H9 (cell line): ENCODE data around the gene LUZP2. TPM values are rescaled to one million over a fixed set of nuclear protein-coding genes. Genes with fewer than 3 reads are reported as not detected.

Source experiments
- DNase-seq: peaks from one replicate; pipeline ENCODE4 v3.0.0-alpha.2; 2017
- H2AFZ ChIP-seq: one replicate; pipeline ENCODE4 v1.6.1; 2013; ENCODE audit warnings: mild to moderate bottlenecking, low read length, control low read depth, moderate library complexity
- H2AK5ac ChIP-seq: 2 replicates; pipeline ENCODE4 v1.6.1; 2013; ENCODE audit warnings: low read length, control low read depth, mixed read lengths; ENCODE audit not compliant: insufficient read length
- H2BK120ac ChIP-seq: one replicate; pipeline ENCODE4 v1.6.1; 2013; ENCODE audit warnings: low read depth, mild to moderate bottlenecking, low read length, control low read depth, inconsistent platforms; ENCODE audit not compliant: poor library complexity, severe bottlenecking
- H2BK12ac ChIP-seq: 2 replicates; pipeline ENCODE4 v1.6.1; 2013; ENCODE audit warnings: low read length, control low read depth, mixed read lengths, low read depth; ENCODE audit not compliant: insufficient read length
- H2BK15ac ChIP-seq: 2 replicates; pipeline ENCODE4 v1.6.1; 2013; ENCODE audit warnings: low read depth, low read length, control low read depth
- H2BK20ac ChIP-seq: one replicate; pipeline ENCODE4 v1.6.1; 2013; ENCODE audit warnings: low read depth, mild to moderate bottlenecking, low read length, control low read depth, inconsistent platforms; ENCODE audit not compliant: poor library complexity, severe bottlenecking
- H2BK5ac ChIP-seq: 2 replicates; pipeline ENCODE4 v1.6.1; 2013; ENCODE audit warnings: low read length, control low read depth, mixed read lengths; ENCODE audit not compliant: insufficient read length
- H3K14ac ChIP-seq: 2 replicates; pipeline ENCODE4 v1.6.1; 2013; ENCODE audit warnings: low read length, control low read depth; ENCODE audit not compliant: insufficient read depth
- H3K18ac ChIP-seq: 2 replicates; pipeline ENCODE4 v1.6.1; 2013; ENCODE audit warnings: low read depth, mild to moderate bottlenecking, mixed read lengths, low read length, control low read depth; ENCODE audit not compliant: insufficient read length
- H3K23ac ChIP-seq: 2 replicates; pipeline ENCODE4 v1.6.1; 2013; ENCODE audit warnings: low read length, control low read depth, mixed read lengths, low read depth; ENCODE audit not compliant: insufficient read length
- H3K23me2 ChIP-seq: 2 replicates; pipeline ENCODE4 v1.6.1; 2013; ENCODE audit warnings: low read depth, mild to moderate bottlenecking, mixed read lengths, low read length, control low read depth; ENCODE audit not compliant: insufficient read length, poor library complexity, severe bottlenecking
- H3K27ac ChIP-seq: 2 replicates; pipeline ENCODE4 v1.5.1; 2013; ENCODE audit warnings: low read length, control low read depth, mixed read lengths, low read depth; ENCODE audit not compliant: insufficient read length
- H3K27me3 ChIP-seq: 2 replicates; pipeline ENCODE4 v1.6.1; 2013; ENCODE audit warnings: low read length, control low read depth, inconsistent platforms; ENCODE audit not compliant: insufficient read depth
- H3K4ac ChIP-seq: 2 replicates; pipeline ENCODE4 v1.6.1; 2013; ENCODE audit warnings: low read depth, mild to moderate bottlenecking, control low read depth, inconsistent platforms, low read length, moderate library complexity
- H3K4me1 ChIP-seq: 2 replicates; pipeline ENCODE4 v1.6.1; 2013; ENCODE audit warnings: low read length, control low read depth, inconsistent platforms; ENCODE audit not compliant: insufficient read depth
- H3K4me2 ChIP-seq: 2 replicates; pipeline ENCODE4 v1.6.1; 2013; ENCODE audit warnings: low read length, control low read depth, mixed read lengths; ENCODE audit not compliant: insufficient read length, insufficient read depth
- H3K56ac ChIP-seq: 2 replicates; pipeline ENCODE4 v1.6.1; 2013; ENCODE audit warnings: low read depth, mild to moderate bottlenecking, mixed read lengths, low read length, control low read depth; ENCODE audit not compliant: insufficient read length
- H3K79me1 ChIP-seq: 2 replicates; pipeline ENCODE4 v1.6.1; 2013; ENCODE audit warnings: low read depth, mild to moderate bottlenecking, moderate library complexity, low read length, control low read depth, inconsistent platforms; ENCODE audit not compliant: insufficient read depth, poor library complexity, severe bottlenecking
- H3K79me2 ChIP-seq: 2 replicates; pipeline ENCODE4 v1.6.1; 2013; ENCODE audit warnings: low read length, control low read depth, inconsistent platforms; ENCODE audit not compliant: insufficient read depth
- H3K9ac ChIP-seq: 2 replicates; pipeline ENCODE4 v1.6.1; 2013; ENCODE audit warnings: low read length, control low read depth, mixed read lengths; ENCODE audit not compliant: insufficient read length; ENCODE audit errors: extremely low read depth
- H3K9me3 ChIP-seq: one replicate; pipeline ENCODE4 v1.6.1; 2013; ENCODE audit warnings: low read depth, low read length, inconsistent platforms; ENCODE audit not compliant: control insufficient read depth
- H3T11ph ChIP-seq: one replicate; pipeline ENCODE4 v1.6.1; 2013; ENCODE audit warnings: mild to moderate bottlenecking, low read length, control low read depth, inconsistent platforms
- H4K20me1 ChIP-seq: one replicate; pipeline ENCODE4 v1.6.1; 2013; ENCODE audit not compliant: control insufficient read depth, insufficient read length, insufficient read depth
- H4K5ac ChIP-seq: 2 replicates; pipeline ENCODE4 v1.6.1; 2013; ENCODE audit warnings: low read depth, mild to moderate bottlenecking, mixed read lengths, low read length, control low read depth; ENCODE audit not compliant: insufficient read length
- H4K8ac ChIP-seq: replicated peaks from 2 replicates; pipeline ENCODE4 v1.6.1; 2013; ENCODE audit warnings: low read length, control low read depth, mixed read lengths, low read depth; ENCODE audit not compliant: insufficient read length
- H4K91ac ChIP-seq: 2 replicates; pipeline ENCODE4 v1.6.1; 2013; ENCODE audit warnings: low read depth, mild to moderate bottlenecking, moderate library complexity, mixed read lengths, low read length, control low read depth; ENCODE audit not compliant: insufficient read length
- H3K27ac Mint-ChIP-seq, 3 experiments: 2 replicates in 2 of 3; 3 replicates in 1 of 3; pipeline ENCODE4 v1.8.0; 2020 to 2021; ENCODE audit warnings: mixed read lengths in 3 of 3, mild to moderate bottlenecking in 1 of 3, moderate library complexity in 1 of 3
- H3K27me3 Mint-ChIP-seq: 2 replicates; pipeline ENCODE4 v1.8.0; 2021; ENCODE audit warnings: low read depth, mild to moderate bottlenecking, moderate library complexity, mixed read lengths
- H3K36me3 Mint-ChIP-seq, 3 experiments: 2 replicates in 2 of 3; 3 replicates in 1 of 3; pipeline ENCODE4 v1.8.0; 2020 to 2021; ENCODE audit warnings: low read depth in 3 of 3, mixed read lengths in 3 of 3; ENCODE audit not compliant: insufficient read depth in 1 of 3
- H3K4me1 Mint-ChIP-seq, 2 experiments: 2 replicates each; pipeline ENCODE4 v1.8.0; 2020; ENCODE audit warnings: mixed read lengths in 2 of 2
- H3K4me3 Mint-ChIP-seq, 2 experiments: 2 replicates in 1 of 2; 3 replicates in 1 of 2; pipeline ENCODE4 v1.8.0; 2020 to 2021; ENCODE audit warnings: mild to moderate bottlenecking in 2 of 2, mixed read lengths in 2 of 2, moderate library complexity in 1 of 2
- H3K9me3 Mint-ChIP-seq, 2 experiments: 2 replicates in 1 of 2; 3 replicates in 1 of 2; pipeline ENCODE4 v1.8.0; 2020; ENCODE audit warnings: mild to moderate bottlenecking in 2 of 2, mixed read lengths in 2 of 2, moderate library complexity in 1 of 2
- WGBS: extraction: QIAGEN DNeasy Blood & Tissue Kit; methylation state at CpG from one replicate; pipeline ENCODE4 v1.1.7; 2013; ENCODE audit warnings: missing lambda C conversion rate, low lambda C conversion rate, mixed read lengths; ENCODE audit not compliant: insufficient read length; ENCODE audit errors: extremely low coverage; 5-methylcytosine and 5-hydroxymethylcytosine counted together
- total RNA-seq: library from RNA; stranded (reverse); gene quantifications from 2 replicates; pipeline ENCODE4 v1.2.1, GENCODE V29; 2021
- TF ChIP-seq, protein P1 (sequence below): fragments of 200-600 bp; sonication (generic); conservative IDR thresholded peaks from 3 replicates; pipeline ENCODE4 v1.8.0; 2021; ENCODE audit warnings: antibody characterized with exemption, mild to moderate bottlenecking

Gene LUZP2
- total RNA-seq, 1 experiment from 2014 or later = 25.4 TPM

GRCh38 chr11:24731554-24731953 lies 234.7 kb downstream of the LUZP2 start:
- WGBS = no CpG with 5 or more reads among the region's 1 CpG
- no peaks in the 10 kb centered on the region for H3K27me3 ChIP-seq
- no peak overlapping the region for H2BK20ac ChIP-seq

More at GRCh38 chr11:24731554-24731953, 234.7 kb downstream of the LUZP2 start:
- Histone ChIP-seq H2AFZ (no peak overlapping the region), H3K9me3 (no peaks in the 10 kb centered on the region), H3K79me2 (no peaks in the 10 kb centered on the region), H3K23ac (no peak overlapping the region), H3K4me1 (no peaks in the 10 kb centered on the region), H3K9ac (no peak overlapping the region), H4K91ac (no peak overlapping the region), H4K8ac (no peak overlapping the region), H2AK5ac (no peak overlapping the region), H3K18ac (no peak overlapping the region), H3K14ac (no peak overlapping the region), H3K79me1 (no peaks in the 10 kb centered on the region), H4K5ac (no peak overlapping the region), H3K23me2 (no peaks in the 10 kb centered on the region), H4K20me1 (no peaks in the 10 kb centered on the region), H3K4me2 (no peak overlapping the region), H3K56ac (no peak overlapping the region), H3K27ac (no peak overlapping the region), H2BK12ac (no peak overlapping the region), H2BK15ac (no peak overlapping the region), H3T11ph (no peak overlapping the region), H2BK120ac (no peak overlapping the region), H2BK5ac (no peak overlapping the region), H3K4ac (no peak overlapping the region)
- no peaks in the 10 kb centered on the region; a peak in 1 of 7 replicates for H3K36me3 Mint-ChIP-seq
- TF ChIP-seq, protein P1, sequence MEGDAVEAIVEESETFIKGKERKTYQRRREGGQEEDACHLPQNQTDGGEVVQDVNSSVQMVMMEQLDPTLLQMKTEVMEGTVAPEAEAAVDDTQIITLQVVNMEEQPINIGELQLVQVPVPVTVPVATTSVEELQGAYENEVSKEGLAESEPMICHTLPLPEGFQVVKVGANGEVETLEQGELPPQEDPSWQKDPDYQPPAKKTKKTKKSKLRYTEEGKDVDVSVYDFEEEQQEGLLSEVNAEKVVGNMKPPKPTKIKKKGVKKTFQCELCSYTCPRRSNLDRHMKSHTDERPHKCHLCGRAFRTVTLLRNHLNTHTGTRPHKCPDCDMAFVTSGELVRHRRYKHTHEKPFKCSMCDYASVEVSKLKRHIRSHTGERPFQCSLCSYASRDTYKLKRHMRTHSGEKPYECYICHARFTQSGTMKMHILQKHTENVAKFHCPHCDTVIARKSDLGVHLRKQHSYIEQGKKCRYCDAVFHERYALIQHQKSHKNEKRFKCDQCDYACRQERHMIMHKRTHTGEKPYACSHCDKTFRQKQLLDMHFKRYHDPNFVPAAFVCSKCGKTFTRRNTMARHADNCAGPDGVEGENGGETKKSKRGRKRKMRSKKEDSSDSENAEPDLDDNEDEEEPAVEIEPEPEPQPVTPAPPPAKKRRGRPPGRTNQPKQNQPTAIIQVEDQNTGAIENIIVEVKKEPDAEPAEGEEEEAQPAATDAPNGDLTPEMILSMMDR = no peak
- no peak for DNase-seq
- no peak overlapping the region for H3K27ac Mint-ChIP-seq
- H3K9me3 Mint-ChIP-seq = no peaks in the 10 kb centered on the region
- H3K27me3 Mint-ChIP-seq = no peaks in the 10 kb centered on the region
- no peak overlapping the region for H3K4me3 Mint-ChIP-seq
- peaks cover 4 to 9% of the 10 kb centered on the region in 2 experiments for H3K4me1 Mint-ChIP-seq
